NCI-H69 (cell line): ENCODE results near the gene ARRB1.
A peak's percentile ranks its signal among the peaks of the same experiment; 100 is the strongest.

Experiments used
- DNase-seq: peaks from one replicate; lab custom pipeline; 2025; lab: John Stamatoyannopoulos, UW

The ARRB1 gene

GRCh38 chr11:75254326-75254725, 97.1 kb downstream of the ARRB1 start:
- no peak for DNase-seq

GRCh38 chr11:75249704-75250103, 101.8 kb downstream of the ARRB1 start:
- DNase-seq, result no peak

GRCh38 chr11:75248924-75249256, 102.6 kb downstream of the ARRB1 start:
- no peak for DNase-seq

- no peak for DNase-seq
Measured at GRCh38 chr11:75246671-75247350, 104.7 kb downstream of the ARRB1 start.

GRCh38 chr11:75246006-75246670, 105.3 kb downstream of the ARRB1 start:
- DNase-seq, result no peak

GRCh38 chr11:75245356-75246005, 106.0 kb downstream of the ARRB1 start:
- no peak for DNase-seq

GRCh38 chr11:75244052-75244814, 107.2 kb downstream of the ARRB1 start:
- DNase-seq, result no peak

GRCh38 chr11:75242722-75243600, 108.5 kb downstream of the ARRB1 start:
- no peak for DNase-seq

- no peak for DNase-seq
Measured at GRCh38 chr11:75241906-75242644, 109.4 kb downstream of the ARRB1 start.

- peak; percentile 92 for DNase-seq
Measured at GRCh38 chr11:75241036-75241905, 110.2 kb downstream of the ARRB1 start.

- DNase-seq, result peak; percentile 78
Measured at GRCh38 chr11:75240311-75241035, 111.0 kb downstream of the ARRB1 start, which contains the start of gene TPBGL. Gene TPBGL, plus strand, starts transcription at chr11:75240774. Its CDS starts 276 bp downstream, at chr11:75241050.

GRCh38 chr11:75239531-75240290, 111.8 kb downstream of the ARRB1 start:
- no peak for DNase-seq

GRCh38 chr11:75238595-75239440, 112.6 kb downstream of the ARRB1 start:
- no peak for DNase-seq

- DNase-seq, result no peak
Measured at GRCh38 chr11:75237050-75237449, 114.4 kb downstream of the ARRB1 start.

- no peak for DNase-seq
Measured at GRCh38 chr11:75236062-75236461, 115.4 kb downstream of the ARRB1 start.

- no peak for DNase-seq
Measured at GRCh38 chr11:75233754-75234172, 117.7 kb downstream of the ARRB1 start.

- no peak for DNase-seq
Measured at GRCh38 chr11:75230621-75231020, 120.8 kb downstream of the ARRB1 start.
